DND-41 (cell line): Measurements from ENCODE around the gene HTT.

Source experiments
- ATAC-seq: fragments of 200-7000 bp; cut with Tn5 transposase; 3 replicates; pipeline ENCODE4 v1.9.1; 2021; ENCODE audit warnings: low read depth; ENCODE audit not compliant: insufficient read depth
- DNase-seq: peaks from one replicate; pipeline ENCODE4 v3.0.0-alpha.2; 2020
- H2AFZ ChIP-seq: 2 replicates; pipeline ENCODE4 v1.6.0; 2012; ENCODE audit warnings: low read depth, low read length
- H3K27ac ChIP-seq: 2 replicates; pipeline ENCODE4 v1.5.1; 2012; ENCODE audit warnings: low read length, inconsistent platforms
- H3K27me3 ChIP-seq: fragments of 200-600 bp; sonication (generic); 2 replicates; pipeline ENCODE4 v1.6.0; 2012; ENCODE audit warnings: low read length, mild to moderate bottlenecking, inconsistent platforms; ENCODE audit not compliant: insufficient read depth, poor library complexity
- H3K36me3 ChIP-seq: 2 replicates; pipeline ENCODE4 v1.5.1; 2012; ENCODE audit warnings: low read length, inconsistent platforms; ENCODE audit not compliant: insufficient read depth
- H3K4me1 ChIP-seq: 2 replicates; pipeline ENCODE4 v1.5.1; 2012; ENCODE audit warnings: mild to moderate bottlenecking, low read length; ENCODE audit not compliant: insufficient read depth
- H3K4me2 ChIP-seq: 2 replicates; pipeline ENCODE4 v1.6.0; 2012; ENCODE audit warnings: mild to moderate bottlenecking, moderate library complexity, low read length, inconsistent platforms; ENCODE audit not compliant: insufficient read depth
- H3K4me3 ChIP-seq, 2 experiments: fragments of 200-600 bp in 1 of 2; shearing (Covaris generic) in 1 of 2; 2 replicates each; pipeline ENCODE4 v1.5.1; 2012 to 2016; ENCODE audit warnings: inconsistent platforms in 2 of 2, low read length in 2 of 2, mild to moderate bottlenecking in 2 of 2, low read depth in 1 of 2, moderate library complexity in 1 of 2
- H3K79me2 ChIP-seq: 2 replicates; pipeline ENCODE4 v1.6.0; 2012; ENCODE audit warnings: low read length, inconsistent platforms; ENCODE audit not compliant: insufficient read depth
- H3K9ac ChIP-seq: 2 replicates; pipeline ENCODE4 v1.6.0; 2012; ENCODE audit warnings: low read depth, mild to moderate bottlenecking, inconsistent platforms, low read length, moderate library complexity
- H3K9me3 ChIP-seq: 2 replicates; pipeline ENCODE4 v1.5.1; 2012; ENCODE audit warnings: low read length, moderate library complexity, mild to moderate bottlenecking, inconsistent platforms; ENCODE audit not compliant: insufficient read depth, severe bottlenecking
- H4K20me1 ChIP-seq: 2 replicates; pipeline ENCODE4 v1.6.0; 2012; ENCODE audit warnings: low read length; ENCODE audit not compliant: insufficient read depth
- CTCF ChIP-seq: IDR thresholded peaks from 2 replicates; pipeline ENCODE4 v1.5.1; 2012; ENCODE audit warnings: borderline replicate concordance, low read length, moderate library complexity, mild to moderate bottlenecking; ENCODE audit not compliant: poor library complexity, severe bottlenecking; ENCODE audit errors: extremely low read depth
- EZH2 ChIP-seq: IDR thresholded peaks from 3 replicates; pipeline ENCODE4 v1.6.1; 2012; ENCODE audit warnings: borderline replicate concordance, low read depth, mild to moderate bottlenecking, moderate library complexity, low read length, inconsistent platforms; ENCODE audit not compliant: severe bottlenecking

Gene HTT

GRCh38 chr4:3198906-3199305 is 124.4 kb downstream of the HTT start:
- ATAC-seq (no peak), DNase-seq (no peak)
- Histone ChIP-seq H3K4me1 (peaks cover 54% of the 10 kb centered on the region), H3K9me3 (no peaks in the 10 kb centered on the region), H2AFZ (no peak overlapping the region), H3K4me3 (no peak overlapping the region), H3K27me3 (no peaks in the 10 kb centered on the region), H3K27ac (no peak overlapping the region; the same call in 1 of the 2 replicates), H3K9ac (no peak overlapping the region), H3K79me2 (no peaks in the 10 kb centered on the region), H3K36me3 (peaks cover 62% of the 10 kb centered on the region), H3K4me2 (no peak overlapping the region), H4K20me1 (peaks cover 11% of the 10 kb centered on the region; the same call in 1 of the 2 replicates)
- TF ChIP-seq CTCF (no peak), EZH2 (no peak)

GRCh38 chr4:3199653-3200422 is 125.4 kb downstream of the HTT start:
- Histone ChIP-seq H3K36me3 (peaks cover 59% of the 10 kb centered on the region), H3K9me3 (no peaks in the 10 kb centered on the region), H3K4me1 (peaks cover 54% of the 10 kb centered on the region), H3K9ac (no peak overlapping the region), H2AFZ (no peak overlapping the region), H3K27ac (peak overlapping the region; percentile 27), H3K4me2 (no peak overlapping the region), H3K27me3 (no peaks in the 10 kb centered on the region), H3K79me2 (no peaks in the 10 kb centered on the region), H3K4me3 (no peak overlapping the region), H4K20me1 (peaks cover 11% of the 10 kb centered on the region; the same call in 1 of the 2 replicates)
- TF ChIP-seq EZH2, result no peak
- no peak for TF ChIP-seq CTCF
- ATAC-seq (no peak), DNase-seq (no peak)

GRCh38 chr4:3200423-3201090 is 126.1 kb downstream of the HTT start:
- Histone ChIP-seq H3K4me1 (peaks cover 52% of the 10 kb centered on the region), H3K27ac (peak overlapping the region; percentile 27), H3K9me3 (no peaks in the 10 kb centered on the region), H3K27me3 (no peaks in the 10 kb centered on the region), H3K79me2 (no peaks in the 10 kb centered on the region), H4K20me1 (peaks cover 6% of the 10 kb centered on the region; the same call in 1 of the 2 replicates), H3K4me3 (no peak overlapping the region), H2AFZ (no peak overlapping the region), H3K36me3 (peaks cover 52% of the 10 kb centered on the region), H3K4me2 (no peak overlapping the region), H3K9ac (no peak overlapping the region)
- no peak for ATAC-seq
- DNase-seq, result no peak
- TF ChIP-seq EZH2, result no peak
- TF ChIP-seq CTCF, result no peak
